GM13976 (cell line): ENCODE results near the gene TENT5C.

Experiments
- DNase-seq: peaks from one replicate; pipeline ENCODE4 v3.0.0; 2012; ENCODE audit warnings: low spot score
- CTCF ChIP-seq: IDR thresholded peaks from 2 replicates; pipeline ENCODE4 v1.5.1; 2012; ENCODE audit warnings: borderline replicate concordance, mild to moderate bottlenecking; ENCODE audit not compliant: insufficient read depth; ENCODE audit errors: extremely low read depth, missing control alignments, control extremely low read depth
- in situ Hi-C: fragments of 300-500 bp; cut with MboI; formaldehyde crosslinking; loops from one replicate; pipeline ENCODE4 v1.12.0; 2022; ENCODE audit warnings: low sequenced_read_pairs, mixed read lengths, inconsistent platforms; ENCODE audit not compliant: unreplicated experiment

The TENT5C gene

DNA sequence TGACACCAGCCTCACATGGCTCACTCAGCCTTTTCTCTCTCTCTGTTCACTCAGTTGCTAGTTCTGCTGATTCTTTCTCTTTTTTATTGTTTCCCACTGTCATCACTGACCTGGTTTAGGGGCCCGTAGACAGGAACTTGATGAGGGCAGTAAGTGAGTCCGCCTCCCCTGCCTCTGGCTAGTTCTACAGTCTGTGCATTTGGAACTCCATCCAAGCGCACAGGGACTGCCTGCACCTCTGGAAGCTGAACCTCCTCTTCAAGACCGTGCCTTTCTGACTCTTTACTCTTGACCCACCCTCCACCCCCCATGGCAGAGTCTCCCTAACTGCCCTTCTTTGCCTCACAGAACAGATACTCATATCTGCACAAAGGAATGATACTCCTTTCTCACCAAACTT is 4.2 kb downstream of the TENT5C start:
- TF ChIP-seq CTCF = no peak
- in situ Hi-C loops = no loop called here
- DNase-seq = no peak

DNA sequence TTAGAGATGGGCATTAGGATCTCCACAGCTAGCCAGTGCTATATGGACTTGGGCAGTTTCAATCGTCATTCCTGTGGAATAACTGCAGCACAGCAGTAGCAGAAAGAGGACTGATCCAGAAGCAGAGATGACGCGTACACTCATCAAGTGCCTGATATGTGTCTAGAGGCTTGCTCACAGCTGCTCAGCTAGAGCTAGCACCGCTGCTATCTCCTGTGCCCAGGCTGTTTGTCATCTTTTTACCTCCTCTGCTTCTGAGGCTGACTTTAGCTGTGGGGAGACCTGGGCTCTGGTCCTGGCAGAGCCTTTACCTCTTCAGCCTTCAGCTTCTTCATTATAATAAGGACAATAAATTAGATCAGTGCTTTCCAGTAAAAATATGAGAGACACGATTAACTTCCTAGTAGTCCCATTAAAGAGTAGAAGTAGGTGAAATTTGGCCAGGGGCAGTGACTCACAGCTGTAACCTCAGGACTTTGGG is 5.3 kb downstream of the TENT5C start:
- DNase-seq = no peak
- TF ChIP-seq CTCF = no peak
- in situ Hi-C loops = no loop called here

DNA sequence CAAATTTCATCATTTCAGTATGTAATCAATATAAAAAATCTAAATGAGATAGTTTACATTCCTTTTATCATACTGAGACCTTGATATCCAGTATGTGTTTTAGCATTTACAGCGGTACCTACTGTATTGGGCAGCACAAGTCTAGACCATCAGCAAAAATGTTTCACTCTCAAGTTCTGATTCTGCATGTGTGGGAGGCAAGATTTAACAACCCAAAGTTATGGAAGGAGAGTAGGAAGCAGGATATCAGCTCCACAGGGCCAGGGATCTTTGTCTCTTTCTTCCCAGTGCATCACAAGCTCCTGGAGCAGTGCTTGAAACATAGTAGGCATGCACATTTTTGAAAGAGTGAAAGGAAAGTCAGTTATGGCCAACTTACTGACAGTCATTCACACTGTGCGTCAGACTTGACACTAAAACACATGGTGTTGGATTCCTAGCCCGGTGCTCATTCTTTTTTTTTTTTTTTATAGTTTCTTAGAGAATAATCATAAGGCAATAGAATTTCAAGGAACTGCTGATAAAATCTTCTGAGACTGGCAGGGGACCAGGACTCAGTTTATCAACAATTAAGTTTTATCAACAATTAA is 6.1 kb downstream of the TENT5C start:
- TF ChIP-seq CTCF = no peak
- no peak for DNase-seq
- in situ Hi-C loops = no loop called here

DNA sequence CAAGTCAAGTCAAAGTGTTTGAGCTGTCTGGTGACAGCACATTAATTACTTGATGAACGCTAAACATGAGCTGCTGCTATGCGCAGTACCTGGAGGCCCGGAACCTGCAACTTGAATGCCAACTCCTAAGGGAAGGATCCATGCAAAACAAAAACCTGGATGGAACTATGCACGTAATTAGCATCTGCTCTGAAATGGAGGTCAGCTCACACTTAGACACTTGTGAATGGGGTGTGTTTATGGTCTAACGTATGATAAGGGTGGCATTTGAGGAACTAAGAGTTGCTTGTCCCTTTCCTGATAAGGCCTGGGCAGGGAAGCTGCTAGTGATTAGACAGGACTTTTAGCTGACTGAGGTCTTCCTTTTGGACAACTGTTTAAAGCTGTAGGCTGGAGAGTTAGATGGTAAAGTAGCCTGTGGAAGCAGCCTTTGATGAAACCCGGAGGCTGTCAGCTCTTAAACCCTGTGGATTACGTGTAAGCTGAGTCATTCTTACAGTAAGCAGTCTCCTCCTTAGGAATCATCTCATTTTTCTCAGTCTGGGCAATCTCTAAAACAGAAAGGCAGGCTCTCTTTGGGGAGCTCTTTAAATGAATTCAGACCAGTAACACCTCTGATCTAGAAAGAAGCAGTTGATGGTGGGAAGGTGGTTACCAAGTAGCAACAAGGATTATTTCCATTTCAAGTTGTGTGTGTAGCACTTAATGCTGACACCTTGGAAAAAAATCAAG is 6.8 kb downstream of the TENT5C start:
- no peak for DNase-seq
- in situ Hi-C loops = no loop called here
- no peak for TF ChIP-seq CTCF

GRCh38 chr1:117613249-117613968 is 7.6 kb downstream of the TENT5C start:
- in situ Hi-C loops = no loop called here
- DNase-seq = no peak
- TF ChIP-seq CTCF = no peak

GRCh38 chr1:117613969-117614729 is 8.3 kb downstream of the TENT5C start:
- in situ Hi-C loops = no loop called here
- TF ChIP-seq CTCF = no peak
- DNase-seq = no peak
